Esophagus (tissue), 2 donors: ENCODE results near the gene ALKBH3. TPM values are rescaled to one million over a fixed set of nuclear protein-coding genes. Genes with fewer than 3 reads are reported as not detected.
A peak's percentile ranks its signal among the peaks of the same experiment; 100 is the strongest.

Experiments used
- H3K27ac ChIP-seq, 2 donors: one replicate each; pipeline ENCODE4 v1.5.1; 2013; ENCODE audit warnings: low read depth in 2 of 2, mild to moderate bottlenecking in 2 of 2, inconsistent platforms in 1 of 2, low read length in 1 of 2, moderate library complexity in 1 of 2
- H3K27me3 ChIP-seq, 2 donors: one replicate each; pipeline ENCODE4 v1.6.1; 2013; ENCODE audit warnings: low read length in 2 of 2, control low read depth in 1 of 2, mild to moderate bottlenecking in 1 of 2; ENCODE audit not compliant: insufficient read depth in 2 of 2, control insufficient read depth in 1 of 2
- H3K36me3 ChIP-seq, 2 donors: one replicate each; pipeline ENCODE4 v1.6.1; 2013; ENCODE audit warnings: low read length in 1 of 2; ENCODE audit not compliant: control insufficient read depth in 2 of 2, insufficient read depth in 2 of 2
- H3K4me1 ChIP-seq, 2 donors: one replicate each; pipeline ENCODE4 v1.6.1; 2013; ENCODE audit warnings: low read length in 1 of 2; ENCODE audit not compliant: control insufficient read depth in 2 of 2, insufficient read depth in 2 of 2
- H3K4me3 ChIP-seq, 2 donors: one replicate each; pipeline ENCODE4 v1.5.1; 2013; ENCODE audit warnings: low read length in 2 of 2, mild to moderate bottlenecking in 2 of 2, low read depth in 1 of 2, moderate library complexity in 1 of 2
- H3K9me3 ChIP-seq, 2 donors: one replicate each; pipeline ENCODE4 v1.6.1; 2013; ENCODE audit warnings: mild to moderate bottlenecking in 2 of 2, low read depth in 1 of 2, low read length in 1 of 2, moderate library complexity in 1 of 2; ENCODE audit not compliant: control insufficient read depth in 2 of 2, insufficient read depth in 1 of 2
- WGBS, 2 donors: extraction: QIAGEN DNeasy Blood & Tissue Kit; methylation state at CpG; one replicate each; pipeline ENCODE4 v1.1.7; 2013; 5-methylcytosine and 5-hydroxymethylcytosine counted together
- polyA plus RNA-seq, 2 donors: library from polyadenylated mRNA; stranded (reverse); fragments of 200-250 nt; gene quantifications; one replicate each; pipeline ENCODE4 v1.2.3, GENCODE V29; 2013
- donor health status: healthy with polysubstance abuse.
- donor health status: Bipolar disorder and iron deficiency.

The ALKBH3 gene
- polyA plus RNA-seq, 2 donors = 15.3 to 23.2 TPM

DNA sequence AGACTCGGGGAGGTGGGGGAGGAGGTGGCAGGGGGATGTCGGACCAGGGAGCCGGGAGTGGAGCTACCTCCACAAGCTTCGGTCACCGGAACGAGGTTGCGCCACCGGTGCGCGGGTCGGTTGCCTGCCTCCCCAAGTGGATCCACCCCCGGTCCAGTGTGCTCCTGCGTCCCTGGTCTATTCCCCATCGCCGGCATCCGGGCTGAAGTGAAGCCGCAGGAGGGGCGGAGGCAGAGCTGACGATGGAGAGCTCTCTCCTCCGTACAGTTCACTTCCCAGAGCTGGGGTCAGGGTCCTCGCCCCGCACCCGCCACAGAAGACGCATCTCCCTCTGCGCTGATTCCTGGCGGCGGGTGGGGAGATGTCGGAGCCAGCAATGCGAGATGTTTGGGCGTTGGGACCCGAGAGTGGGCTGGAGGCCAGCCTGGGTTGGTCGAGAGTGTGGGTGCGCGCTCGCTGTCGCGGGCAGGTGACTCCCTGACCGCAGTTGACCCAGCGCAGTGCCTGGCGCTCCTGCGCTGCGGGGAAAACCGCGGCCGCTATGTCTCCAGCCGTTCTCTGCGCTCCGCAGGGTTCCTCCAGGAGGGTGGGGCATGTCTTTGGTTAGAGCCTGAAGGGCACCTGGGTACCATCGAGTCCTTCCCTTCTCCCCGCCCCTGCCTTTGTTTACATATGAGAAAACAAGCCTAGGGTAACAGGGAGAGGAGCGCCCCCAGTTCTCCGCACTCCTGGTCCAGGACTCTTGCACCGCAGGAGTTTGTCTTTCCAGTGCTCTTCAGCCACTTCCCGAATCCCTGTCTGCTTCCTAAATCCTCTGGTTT, 63.5 kb downstream of the ALKBH3 start:
- WGBS, 2 donors = 3% methylated on average over 52 to 54 of the region's 54 CpGs
- Histone ChIP-seq H3K36me3 (no peaks in the 10 kb centered on the region), H3K27me3 (peaks cover 3 to 5% of the 10 kb centered on the region in 2 donors), H3K9me3 (no peaks in the 10 kb centered on the region), H3K27ac (peak overlapping the region; percentile 40 to 61), H3K4me3 (peak overlapping the region; percentile 49 to 64), H3K4me1 (peaks cover 0 to 12% of the 10 kb centered on the region in 2 donors)

DNA sequence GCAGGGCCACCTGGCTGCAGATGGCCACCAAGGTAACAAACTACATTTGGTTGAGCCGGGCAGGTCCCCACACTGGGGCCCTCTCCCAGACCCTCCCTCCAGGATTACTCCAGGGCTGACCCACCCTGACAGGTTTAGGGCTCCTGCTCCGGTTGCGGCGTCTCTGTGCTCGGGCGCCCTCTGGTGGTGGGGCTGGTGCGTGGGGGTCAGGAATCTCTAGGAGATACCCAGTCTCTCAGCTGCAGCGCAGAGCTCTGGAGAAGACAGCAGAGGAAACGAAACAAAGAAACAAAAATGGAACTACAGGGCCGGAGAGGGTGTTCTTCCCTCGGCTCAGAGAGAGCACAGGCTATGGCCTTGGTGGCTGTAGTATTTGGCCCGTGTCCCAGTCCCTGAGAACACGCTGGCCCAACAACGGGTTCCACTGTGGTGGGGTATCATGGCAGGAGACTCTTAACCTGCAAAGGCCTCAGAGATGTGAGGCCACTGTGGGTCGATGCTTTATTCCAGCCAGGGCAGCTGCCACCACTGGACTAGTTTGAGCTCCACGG, 64.2 kb downstream of the ALKBH3 start:
- H3K36me3 ChIP-seq = no peaks in the 10 kb centered on the region
- peak overlapping the region; percentile 40 to 61 for H3K27ac ChIP-seq
- peak overlapping the region; percentile 49 to 64 for H3K4me3 ChIP-seq
- H3K9me3 ChIP-seq = no peaks in the 10 kb centered on the region
- WGBS, 2 donors = 22 to 23% methylated on average over 16 of the region's 16 CpGs
- H3K4me1 ChIP-seq = peaks cover 0 to 12% of the 10 kb centered on the region in 2 donors
- H3K27me3 ChIP-seq = peaks cover 3 to 5% of the 10 kb centered on the region in 2 donors

DNA sequence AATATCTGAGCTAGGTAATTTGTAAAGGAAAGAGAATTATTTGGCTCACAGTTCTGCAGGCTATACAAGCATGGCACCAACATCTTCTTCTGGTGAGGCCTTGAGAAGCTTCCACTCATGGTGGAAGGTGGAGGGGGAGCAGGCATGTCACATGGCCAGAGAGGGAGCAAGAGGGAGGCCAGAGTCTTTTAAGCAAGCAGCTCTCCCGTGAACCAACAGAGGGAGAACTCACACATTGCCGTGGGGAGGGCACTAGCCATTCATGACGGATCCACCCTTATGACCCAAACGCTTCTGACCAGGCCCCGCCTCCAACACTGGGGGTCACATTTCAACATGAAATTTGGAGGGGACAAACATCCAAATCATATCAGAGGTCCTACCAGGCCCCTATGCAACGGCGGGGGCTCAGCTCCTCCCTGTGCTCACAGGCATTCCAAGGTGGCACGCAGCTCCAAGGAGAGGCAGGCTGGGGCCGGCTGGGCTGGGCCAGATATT, 66.4 kb downstream of the ALKBH3 start:
- 40 to 48% methylated on average over 9 of the region's 9 CpGs for whole genome bisulfite sequencing, 2 donors
- Histone ChIP-seq H3K27me3 (peaks cover 0 to 3% of the 10 kb centered on the region in 2 donors), H3K4me1 (peaks cover 0 to 12% of the 10 kb centered on the region in 2 donors), H3K4me3 (no peak overlapping the region), H3K9me3 (peaks cover 0 to 2% of the 10 kb centered on the region in 2 donors), H3K27ac (no peak overlapping the region), H3K36me3 (no peaks in the 10 kb centered on the region)

DNA sequence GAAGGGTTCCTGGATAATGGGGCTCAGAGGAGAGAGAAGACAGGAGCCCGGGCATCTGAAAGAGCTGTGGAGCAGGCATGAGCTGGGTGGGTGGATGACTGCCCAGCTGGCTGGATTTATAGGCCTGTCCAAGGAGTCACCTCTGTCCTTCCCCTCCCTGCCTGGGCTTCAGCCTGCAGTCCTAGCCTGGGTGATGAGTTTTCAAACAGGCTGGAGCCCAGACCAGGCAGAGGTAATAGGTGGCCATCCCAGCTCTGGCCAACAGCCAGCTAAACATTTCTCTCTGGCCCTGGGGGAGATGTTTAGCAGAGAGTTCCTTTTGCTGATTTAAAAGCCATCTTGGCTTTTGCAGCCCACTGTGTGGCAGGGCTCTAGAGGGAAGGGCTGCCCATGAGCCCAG, 67.2 kb downstream of the ALKBH3 start:
- H3K27ac ChIP-seq = no peak overlapping the region
- 74 to 82% methylated on average over 1 of the region's 1 CpG for WGBS, 2 donors
- no peak overlapping the region for H3K4me3 ChIP-seq
- peaks cover 0 to 2% of the 10 kb centered on the region in 2 donors for H3K9me3 ChIP-seq
- no peaks in the 10 kb centered on the region for H3K27me3 ChIP-seq
- peaks cover 0 to 12% of the 10 kb centered on the region in 2 donors for H3K4me1 ChIP-seq
- H3K36me3 ChIP-seq = no peaks in the 10 kb centered on the region

DNA sequence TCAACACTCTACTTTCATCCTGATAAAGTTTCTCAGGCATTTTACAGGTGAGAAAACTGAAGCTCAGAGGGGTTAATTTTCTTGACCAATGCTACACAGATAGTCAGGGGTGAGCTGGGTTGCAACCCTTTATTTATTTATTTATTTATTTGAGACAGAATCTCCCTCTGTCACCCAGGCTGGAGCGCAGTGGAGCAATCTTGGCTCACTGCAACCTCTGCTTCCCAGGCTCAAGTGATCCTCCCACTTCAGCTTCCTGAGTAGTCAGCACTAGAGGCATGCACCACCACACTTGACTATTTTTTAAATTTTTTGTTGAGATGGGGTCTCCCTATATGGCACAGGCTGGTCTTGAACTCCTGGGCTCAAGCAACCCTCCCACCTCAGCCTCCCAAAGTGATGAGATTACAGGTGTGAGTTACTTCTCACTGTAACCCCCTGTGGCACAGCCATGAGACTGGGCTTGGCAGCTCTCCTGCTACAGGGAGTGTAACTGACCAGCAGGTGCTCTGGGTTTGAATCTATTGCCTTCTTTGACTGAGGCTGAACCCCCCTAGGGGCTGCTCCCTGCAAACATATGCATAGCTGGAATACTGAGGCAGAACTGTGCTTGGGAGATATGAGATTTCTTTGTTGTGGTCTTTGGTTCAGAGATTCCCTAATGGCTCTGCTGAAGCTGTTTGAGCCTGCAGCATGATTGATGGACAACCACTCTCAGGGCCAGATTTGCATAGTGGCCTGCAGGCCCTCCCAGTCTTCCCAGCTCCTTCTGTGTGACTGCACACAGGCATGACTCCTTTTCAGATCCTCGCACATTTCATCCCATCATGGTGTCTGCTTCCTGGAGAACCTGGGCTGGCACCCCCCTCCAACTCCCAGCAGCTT, 68.0 kb downstream of the ALKBH3 start:
- no peak overlapping the region for H3K4me3 ChIP-seq
- no peak overlapping the region for H3K27ac ChIP-seq
- H3K27me3 ChIP-seq = no peaks in the 10 kb centered on the region
- H3K36me3 ChIP-seq = no peaks in the 10 kb centered on the region
- H3K4me1 ChIP-seq = peaks cover 0 to 9% of the 10 kb centered on the region in 2 donors
- 92 to 97% methylated on average over 2 of the region's 2 CpGs for WGBS, 2 donors
- peaks cover 0 to 2% of the 10 kb centered on the region in 2 donors for H3K9me3 ChIP-seq

DNA sequence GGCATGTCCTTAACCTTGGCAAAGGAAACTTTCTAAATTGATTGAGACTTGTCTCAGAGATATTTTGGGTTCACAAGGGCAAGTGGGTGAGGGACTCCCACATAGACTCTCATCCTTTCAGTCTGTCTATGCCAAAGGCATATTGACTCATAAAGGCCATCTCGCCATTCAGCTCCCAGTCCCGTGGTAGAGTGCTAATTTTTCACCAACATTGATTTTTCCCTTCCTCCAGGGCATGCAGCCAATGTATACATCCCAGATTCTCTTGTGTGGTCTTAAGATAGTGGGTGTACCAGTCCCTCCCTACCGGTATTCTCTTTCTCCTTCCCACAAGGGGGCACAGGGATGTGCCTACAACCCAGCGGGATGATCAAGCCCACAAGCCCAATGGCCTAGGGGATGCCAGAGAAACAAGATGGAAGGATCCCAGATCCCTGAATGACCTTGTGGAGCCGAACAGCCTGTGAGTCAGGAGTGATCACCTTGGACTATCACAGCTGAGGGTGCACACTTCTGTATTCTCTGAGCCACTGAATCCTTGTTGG, 69.8 kb downstream of the ALKBH3 start:
- WGBS, 2 donors = 62 to 66% methylated on average over 5 of the region's 5 CpGs

DNA sequence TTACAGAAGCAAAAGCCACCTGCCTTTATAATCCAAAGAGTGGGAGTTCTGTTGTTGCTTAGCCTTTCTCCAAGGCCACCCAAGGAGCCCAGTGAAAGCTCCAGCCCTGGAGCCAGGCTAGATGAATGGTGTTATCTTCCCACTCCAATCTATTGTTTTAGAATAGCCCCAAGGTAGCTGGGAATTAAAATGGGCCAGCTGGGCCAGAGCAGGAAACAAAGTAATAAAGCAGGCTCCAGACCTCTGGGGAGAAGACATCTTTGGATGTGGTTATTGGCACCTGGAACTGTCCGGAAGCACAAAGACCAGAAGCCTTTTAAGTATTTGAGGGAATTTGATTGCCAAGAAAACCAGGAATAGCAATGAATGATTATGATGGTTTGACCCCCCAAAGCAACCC, 70.6 kb downstream of the ALKBH3 start:
- no peak overlapping the region for H3K27ac ChIP-seq
- no peaks in the 10 kb centered on the region for H3K4me1 ChIP-seq
- no peak overlapping the region for H3K4me3 ChIP-seq
- H3K36me3 ChIP-seq = no peaks in the 10 kb centered on the region
- H3K27me3 ChIP-seq = no peaks in the 10 kb centered on the region
- H3K9me3 ChIP-seq = peaks cover 0 to 2% of the 10 kb centered on the region in 2 donors
- 70 to 85% methylated on average over 1 of the region's 1 CpG for WGBS, 2 donors

More for the DNA sequence above, 69.8 kb downstream of the ALKBH3 start:
- Histone ChIP-seq H3K27ac (no peak overlapping the region), H3K4me1 (no peaks in the 10 kb centered on the region), H3K36me3 (no peaks in the 10 kb centered on the region), H3K4me3 (no peak overlapping the region), H3K9me3 (peaks cover 0 to 2% of the 10 kb centered on the region in 2 donors), H3K27me3 (no peaks in the 10 kb centered on the region)

DNA sequence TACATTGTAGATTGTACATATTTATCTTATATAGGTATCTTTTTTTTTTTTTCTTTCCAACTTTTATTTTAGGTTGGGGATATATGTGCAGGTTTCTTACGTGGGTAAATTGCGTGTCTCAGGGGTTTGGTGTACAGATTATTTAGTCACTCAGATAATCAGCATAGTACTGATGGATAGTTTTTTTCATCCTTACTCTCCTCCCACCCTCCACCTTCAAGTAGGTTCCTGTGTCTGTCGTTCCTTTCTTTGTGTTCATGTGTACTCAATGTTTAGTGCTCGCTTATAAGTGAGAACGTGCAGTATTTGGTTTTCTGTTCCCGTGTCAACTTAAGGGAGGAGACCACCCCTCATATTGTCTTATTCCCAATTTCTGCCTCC, 71.4 kb downstream of the ALKBH3 start:
- 74 to 86% methylated on average over 6 of the region's 6 CpGs for WGBS, 2 donors
- Histone ChIP-seq H3K27ac (no peak overlapping the region), H3K4me1 (no peaks in the 10 kb centered on the region), H3K27me3 (no peaks in the 10 kb centered on the region), H3K36me3 (no peaks in the 10 kb centered on the region), H3K9me3 (peaks cover 0 to 2% of the 10 kb centered on the region in 2 donors), H3K4me3 (no peak overlapping the region)
